GM21528 (cell line): ENCODE measurements around the gene CTTNBP2.

Experiments
- ATAC-seq: cut with Tn5 transposase; IDR thresholded peaks from one replicate; pipeline ENCODE4 v1.9.1; 2021; ENCODE audit warnings: mild to moderate bottlenecking, moderate library complexity; ENCODE audit not compliant: unreplicated experiment, low FRiP score

Gene CTTNBP2

DNA sequence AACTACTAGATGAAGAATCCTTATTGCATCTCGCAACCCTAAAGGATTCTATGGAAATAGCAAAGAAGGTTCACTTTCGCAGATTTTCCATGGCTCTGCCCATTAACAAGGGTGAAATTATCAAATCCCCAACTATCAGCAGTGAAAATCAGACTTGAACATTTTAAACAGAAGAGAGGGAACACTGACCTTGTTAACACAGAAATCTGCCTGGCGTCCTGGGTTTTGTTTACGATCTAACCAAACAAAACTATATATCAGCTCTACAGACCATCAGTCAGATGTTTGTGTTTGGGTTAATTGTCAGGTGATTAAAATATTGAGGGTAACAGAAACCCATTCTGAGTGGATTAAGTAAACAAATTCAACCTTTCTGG lies 1.9 kb downstream of the CTTNBP2 start:
- no peak for ATAC-seq

DNA sequence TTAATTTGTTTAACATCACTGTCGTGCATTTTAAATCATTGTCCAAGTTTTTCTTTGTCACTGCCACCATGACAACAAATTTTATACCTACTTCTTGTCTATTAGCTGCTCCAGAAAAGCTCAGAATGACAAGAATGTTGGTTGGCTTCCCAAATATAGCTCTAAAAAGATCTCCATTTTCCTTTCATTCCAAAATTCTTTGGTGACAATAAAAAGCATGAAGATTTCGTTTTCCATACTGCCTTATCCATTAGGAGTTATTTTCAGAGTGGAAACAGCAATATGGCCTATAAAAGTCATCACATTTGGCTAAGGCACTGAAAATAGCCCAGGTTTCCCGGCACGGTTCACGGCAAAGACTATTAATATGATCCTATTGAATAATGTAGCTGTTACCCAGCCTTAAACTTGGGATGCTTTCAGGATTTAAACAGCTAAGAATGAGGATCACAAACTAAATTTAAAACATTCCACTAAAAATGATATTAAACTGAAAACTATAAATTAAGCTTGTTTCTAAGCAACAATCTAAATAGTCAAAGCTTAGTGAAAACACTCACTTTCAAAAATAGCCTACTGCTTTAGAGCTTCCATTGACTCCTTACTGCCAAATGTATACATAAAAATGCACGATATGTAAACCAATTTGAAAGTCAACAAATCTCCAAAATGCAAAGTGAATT lies 2.7 kb downstream of the CTTNBP2 start:
- ATAC-seq, result no peak

DNA sequence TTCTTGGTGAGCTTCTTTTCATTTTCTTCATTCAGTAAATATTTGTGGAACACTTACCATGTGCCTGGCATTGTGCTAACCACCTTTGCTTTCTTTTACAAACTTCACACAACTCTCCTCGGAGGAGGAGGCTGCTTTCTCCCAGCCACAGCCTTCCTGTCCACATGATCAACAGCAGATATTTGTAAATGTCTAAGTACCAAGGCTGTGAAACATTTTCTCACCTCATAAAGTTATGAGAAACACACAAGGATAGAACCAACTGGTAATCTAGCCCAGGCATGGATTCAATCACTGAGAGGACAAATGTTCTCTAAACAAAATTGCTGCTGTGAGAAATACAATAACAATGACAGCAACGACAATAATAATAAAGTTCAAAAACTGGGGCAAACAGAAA lies 3.9 kb downstream of the CTTNBP2 start:
- ATAC-seq, result no peak

DNA sequence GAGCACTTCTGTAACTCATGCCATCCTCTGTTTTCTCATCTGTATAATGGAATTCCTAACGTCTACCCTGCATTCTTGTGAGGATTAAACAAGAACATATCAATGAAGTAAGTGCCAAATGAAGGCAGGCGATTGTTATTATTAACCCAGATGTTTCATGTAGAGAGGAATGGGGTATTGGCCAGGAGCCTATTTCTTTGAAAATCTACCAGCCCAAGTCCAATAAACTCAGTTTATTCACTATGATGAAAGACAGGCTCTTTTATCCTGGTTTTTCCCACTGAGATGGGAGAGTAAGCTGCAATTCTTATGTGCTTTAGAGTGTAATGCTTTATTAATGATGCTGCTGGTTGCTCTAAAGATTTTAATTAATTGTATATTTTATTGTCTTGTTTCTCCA lies 9.6 kb downstream of the CTTNBP2 start:
- no peak for ATAC-seq

DNA sequence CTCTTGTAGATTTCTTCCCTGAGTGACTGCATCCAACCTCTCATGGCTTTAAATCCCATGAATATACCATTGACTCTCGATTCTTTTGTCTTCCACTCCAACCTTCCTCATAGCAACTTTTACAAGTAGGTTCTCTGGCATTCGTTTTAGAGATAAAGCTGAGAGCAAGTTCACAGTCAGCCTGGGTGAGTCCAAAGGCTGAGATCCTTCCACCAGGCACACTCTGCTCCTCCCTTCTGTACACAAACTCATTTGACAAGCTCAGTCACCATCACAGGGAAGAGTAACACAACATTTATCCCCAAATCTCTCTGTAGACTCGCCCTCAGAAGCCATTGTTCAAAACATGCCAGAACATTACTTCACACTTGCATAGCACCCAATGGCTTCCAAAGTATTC lies 10.9 kb downstream of the CTTNBP2 start:
- no peak for ATAC-seq

DNA sequence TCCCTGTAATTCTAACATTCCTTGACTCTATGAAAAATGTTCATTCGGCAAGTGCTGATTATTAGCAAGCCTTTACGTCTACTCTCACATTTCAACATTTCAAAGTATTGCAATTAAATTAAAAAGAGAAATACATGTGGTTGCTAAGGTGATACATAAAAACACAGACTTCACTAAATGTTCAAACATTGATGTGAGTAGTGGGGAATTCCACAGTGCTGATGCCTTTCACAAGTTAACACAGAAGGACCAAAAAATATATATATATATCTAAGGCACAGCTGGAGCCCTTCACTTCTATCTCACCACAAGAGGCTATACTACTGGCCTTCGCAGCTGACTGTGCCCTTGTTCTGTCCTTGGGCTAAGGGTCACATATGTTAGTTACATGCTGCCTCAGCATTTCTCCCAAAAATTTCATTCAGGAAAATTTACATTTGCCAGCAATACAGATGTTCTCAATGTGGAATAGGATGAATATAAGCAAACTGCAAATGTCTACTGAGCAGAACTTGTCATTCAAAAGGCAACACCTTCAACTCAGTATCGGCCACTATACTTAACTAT lies 13.9 kb downstream of the CTTNBP2 start:
- no peak for ATAC-seq

DNA sequence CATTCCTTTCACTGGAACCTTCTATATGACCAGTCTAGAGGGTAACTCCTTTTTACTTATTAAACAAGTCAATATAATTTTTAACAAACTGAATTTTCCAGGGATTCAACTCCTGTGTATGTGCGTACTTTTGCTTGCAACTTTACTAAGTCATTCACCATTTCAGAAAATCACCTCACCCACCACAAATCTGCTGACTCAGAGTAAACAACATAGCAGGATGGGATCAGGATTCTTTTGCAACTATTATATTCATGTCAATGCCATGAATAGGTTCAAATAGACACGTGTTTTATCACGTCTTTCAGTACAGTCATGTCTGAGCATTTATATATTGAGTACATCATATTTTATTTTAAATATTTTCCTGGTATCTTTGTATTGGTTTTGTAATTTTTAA lies 14.5 kb downstream of the CTTNBP2 start:
- ATAC-seq, result no peak

DNA sequence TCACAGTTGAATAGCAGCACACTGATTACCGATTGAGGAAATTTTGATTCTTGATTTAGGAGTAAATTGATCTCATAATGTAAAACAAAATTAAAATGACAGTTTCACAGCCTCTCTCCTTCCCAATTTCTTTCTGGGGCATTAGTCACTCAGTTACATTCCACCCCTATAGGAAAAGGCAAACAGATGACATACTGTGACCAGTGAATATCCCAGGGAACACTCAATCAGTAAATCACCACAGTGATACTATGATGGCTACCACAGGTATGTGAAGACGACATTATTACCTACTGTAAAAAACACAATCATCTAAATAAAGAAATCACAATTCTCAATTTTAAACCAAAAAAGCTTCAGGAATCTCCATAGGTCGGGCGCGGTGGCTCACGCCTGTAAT lies 15.5 kb downstream of the CTTNBP2 start:
- no peak for ATAC-seq

DNA sequence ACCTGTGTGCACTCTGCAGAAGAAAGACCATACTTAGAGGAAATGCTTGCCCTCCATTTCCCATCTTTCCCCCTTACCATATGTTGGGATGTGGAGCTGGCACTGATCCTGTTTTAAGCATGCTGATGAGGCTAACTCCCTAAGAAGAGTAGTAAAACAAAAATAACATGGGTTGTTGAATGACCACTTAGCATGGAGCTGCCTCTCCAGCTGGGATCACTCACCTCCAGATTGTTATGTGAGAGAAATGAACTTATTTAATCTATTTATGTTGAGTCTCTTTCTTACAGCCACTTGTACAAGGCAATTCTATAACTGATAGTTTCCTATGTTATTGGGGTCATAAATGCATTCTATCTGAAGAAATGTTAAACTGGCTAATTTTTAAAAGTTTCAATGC lies 17.0 kb downstream of the CTTNBP2 start:
- no peak for ATAC-seq

DNA sequence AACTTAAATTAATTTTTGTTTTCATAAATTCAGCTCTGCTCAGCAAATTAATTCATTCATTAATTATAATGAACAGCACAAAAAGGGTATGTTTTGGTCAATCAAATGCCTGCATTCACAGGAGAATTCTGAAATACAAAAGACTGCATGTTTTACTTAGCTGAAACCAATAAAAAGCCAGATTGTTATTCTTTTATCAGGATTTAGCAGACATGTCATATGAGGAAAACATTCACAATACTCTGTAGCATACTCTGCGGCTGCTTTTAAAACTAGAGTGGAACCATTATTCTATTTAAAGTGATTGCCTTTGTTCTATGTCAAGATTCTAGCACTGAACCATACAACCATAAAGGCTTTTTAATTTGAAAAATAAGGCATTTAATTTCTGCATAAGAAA lies 19.1 kb downstream of the CTTNBP2 start:
- no peak for ATAC-seq

DNA sequence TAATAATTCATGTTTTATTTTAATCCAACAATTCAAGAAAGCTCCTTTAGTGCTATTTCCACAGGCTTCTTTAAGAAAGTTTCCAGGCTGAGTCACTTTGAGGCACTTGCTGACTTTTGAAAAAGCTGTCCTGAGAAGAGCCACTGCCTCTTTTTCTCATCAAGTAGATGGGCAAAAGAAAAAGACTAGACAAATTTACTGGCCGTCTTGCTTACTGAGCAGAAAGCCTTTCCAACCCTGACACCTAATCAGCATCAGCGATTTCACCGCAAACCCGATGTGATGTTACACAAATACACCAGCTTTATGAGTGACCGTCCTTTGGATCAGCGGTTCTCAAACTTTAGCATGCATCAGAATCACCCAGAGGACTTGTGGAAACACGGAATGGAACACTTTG lies 24.3 kb downstream of the CTTNBP2 start:
- ATAC-seq, result no peak

DNA sequence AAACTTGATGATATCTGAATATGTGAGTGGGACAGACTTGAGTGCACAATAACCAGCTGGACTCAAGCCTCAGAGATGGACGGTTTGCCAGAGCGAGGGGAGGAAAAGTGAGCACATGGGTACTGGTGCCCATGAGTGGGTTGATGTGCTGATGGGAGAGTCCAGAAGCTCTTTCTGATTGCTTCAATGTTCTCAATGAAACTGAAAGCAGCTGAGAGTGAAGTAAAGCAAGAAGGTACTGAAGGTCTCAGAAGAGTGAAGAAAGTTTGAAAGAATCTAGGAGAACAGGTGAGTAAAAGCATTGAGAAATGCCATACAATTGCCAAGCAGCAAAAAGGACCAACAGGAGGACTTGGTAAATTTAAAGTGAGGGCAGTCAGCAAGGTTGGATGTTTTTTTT lies 28.6 kb downstream of the CTTNBP2 start:
- ATAC-seq, result no peak

DNA sequence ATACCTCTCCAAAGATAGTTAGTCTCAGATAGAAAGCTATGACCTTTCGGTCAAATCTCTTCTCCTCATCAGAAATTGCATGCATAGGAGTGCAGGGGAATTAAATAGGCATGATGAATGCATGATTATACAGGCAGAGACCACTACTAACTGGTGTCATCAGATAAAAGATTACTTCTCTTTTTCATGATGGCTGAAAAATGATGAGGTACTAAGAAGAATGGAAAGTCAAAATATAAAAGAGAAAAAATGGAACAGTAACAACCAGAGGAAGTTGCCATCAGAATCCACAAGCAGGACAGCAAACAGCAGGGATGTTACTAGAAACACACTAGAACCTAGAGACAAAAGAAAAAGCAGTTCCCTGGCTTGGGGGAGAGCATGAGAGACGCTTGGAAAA lies 31.6 kb downstream of the CTTNBP2 start:
- ATAC-seq, result no peak

DNA sequence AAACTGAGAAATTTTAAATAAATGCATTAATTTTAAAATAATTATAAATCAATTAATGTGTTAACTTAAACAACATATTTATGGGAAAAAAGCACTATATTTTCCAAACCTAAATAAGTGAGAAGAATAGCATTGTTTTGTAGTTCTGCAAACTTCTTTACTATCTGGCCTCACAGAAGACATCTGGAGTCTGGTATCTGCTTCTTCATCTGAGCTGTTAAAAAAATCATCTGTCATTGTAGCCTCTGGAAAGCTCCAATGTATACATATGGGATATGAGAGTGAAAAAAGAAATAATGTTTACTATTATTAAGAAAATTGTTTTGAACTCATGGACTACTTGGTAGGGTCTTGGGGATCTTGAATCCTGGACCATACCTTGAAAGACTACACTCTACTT lies 32.2 kb downstream of the CTTNBP2 start:
- no peak for ATAC-seq

DNA sequence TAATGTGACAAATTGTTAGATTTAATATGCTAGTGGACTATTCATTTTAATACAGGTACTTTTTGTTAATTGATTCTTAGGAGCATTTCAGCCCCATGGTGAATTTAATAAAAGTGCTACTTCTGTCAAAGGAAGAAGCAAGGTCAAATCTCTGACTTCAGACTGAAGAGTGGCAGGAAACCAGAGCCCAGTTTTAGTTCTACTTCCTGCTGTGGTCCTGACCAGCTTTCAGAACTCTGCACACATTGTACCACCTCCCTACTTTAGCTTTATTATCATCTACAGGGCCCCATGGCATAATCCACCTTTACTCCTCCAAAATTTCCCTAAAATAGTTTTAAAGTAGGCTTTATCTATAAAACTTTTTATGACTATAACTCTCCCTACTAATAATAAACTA lies 33.7 kb downstream of the CTTNBP2 start:
- ATAC-seq, result no peak

DNA sequence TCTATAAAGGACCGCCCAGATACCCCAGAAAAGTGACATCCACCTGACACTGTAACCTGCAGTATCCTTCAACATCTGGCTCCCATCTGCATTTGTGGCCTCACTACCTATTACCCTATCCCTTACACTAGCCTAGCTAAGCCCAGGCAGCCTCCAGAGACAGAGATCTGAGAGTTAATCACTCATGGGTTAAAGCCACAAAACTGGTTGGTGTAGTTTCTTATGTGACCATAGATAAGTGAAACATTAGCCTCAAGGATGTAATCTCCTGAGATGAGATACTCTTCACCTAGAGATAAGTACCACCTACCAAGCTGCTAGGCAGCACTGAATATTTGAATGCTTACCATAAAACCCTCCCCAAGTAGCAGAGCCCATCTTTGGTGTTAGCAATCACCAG lies 35.4 kb downstream of the CTTNBP2 start:
- peak; percentile 94 for ATAC-seq

DNA sequence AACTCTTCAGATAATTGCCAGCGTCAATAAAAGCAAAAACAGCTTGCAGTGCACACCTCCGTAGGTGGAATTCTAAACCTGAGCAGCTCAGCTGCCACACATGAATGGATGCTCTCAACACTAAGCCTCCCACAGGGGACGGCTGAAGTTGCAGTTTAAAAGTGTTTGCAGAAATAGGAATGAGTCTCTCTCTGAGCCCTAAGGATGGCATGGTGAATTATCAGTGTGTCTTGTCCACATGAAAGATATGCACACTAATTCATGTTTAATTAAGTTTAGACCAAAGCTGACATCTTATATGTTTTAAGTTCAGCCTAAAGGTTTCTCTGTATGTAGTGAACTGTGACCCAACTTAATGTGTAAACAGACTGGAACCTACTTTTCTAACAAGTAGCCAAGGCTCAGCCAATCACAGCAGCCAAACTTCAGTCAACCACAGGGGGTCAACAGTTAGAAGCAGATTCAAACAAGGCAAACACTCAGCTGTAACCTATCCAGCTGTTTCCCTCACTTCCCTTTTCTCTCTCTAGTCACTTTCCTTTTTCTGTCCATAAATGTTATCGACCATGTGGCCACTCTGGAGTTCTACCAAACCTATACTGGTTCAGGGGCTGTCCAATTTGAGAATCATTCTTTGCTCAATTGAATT lies 38.1 kb downstream of the CTTNBP2 start:
- no peak for ATAC-seq

DNA sequence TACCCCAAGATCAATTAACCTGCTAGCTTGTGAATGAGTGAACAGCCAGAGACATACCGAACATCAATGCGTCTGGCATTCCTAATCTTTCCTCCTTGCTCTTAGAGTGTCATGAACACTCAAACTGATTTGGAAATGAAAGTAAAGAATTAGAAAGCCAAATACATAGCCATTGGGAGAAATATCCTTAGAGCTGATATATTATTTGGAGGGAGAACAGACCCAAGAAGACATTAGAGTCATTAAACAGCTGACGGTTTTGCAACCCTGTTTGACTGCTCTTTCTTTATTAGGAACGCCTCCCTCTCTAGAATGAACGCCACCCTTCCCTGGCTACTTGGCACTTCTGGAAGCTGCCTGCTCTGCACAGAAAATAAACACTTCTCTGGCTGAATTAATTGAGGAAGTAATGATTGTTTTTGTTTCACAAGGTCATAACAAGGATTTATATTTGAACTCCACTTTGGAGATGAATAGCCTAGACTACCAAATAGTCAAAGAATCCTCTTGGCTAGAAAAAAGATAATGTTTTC lies 42.8 kb downstream of the CTTNBP2 start:
- no peak for ATAC-seq

DNA sequence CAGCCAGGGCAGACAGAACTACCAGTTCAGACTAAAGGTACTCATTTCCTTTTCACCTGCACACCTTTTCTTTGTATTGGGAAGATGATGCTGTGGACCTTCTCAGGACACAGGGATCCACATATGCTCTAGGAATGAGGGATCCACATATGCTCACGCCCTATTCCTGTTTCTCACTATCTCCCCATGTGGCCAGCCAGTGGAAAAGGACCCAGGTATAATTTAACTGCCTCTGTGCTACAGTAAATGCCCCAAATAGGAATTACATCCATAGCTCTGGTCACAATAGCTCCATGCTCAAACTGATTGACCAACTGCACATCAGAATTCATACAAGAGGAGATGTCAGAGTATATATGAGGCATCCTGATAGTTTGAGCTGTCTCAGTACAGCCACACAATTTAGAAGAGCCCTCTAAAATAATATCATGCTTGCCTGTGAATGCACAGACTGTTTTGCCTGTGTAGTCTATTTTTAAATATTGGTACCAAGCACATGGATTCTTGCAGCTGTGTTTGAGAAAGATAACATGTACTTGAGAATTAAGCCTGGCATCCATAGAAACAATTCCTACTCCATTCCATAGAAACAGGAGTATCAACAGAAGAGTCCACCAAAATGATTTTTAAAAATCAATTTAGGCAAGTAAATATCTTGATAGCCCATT lies 43.7 kb downstream of the CTTNBP2 start:
- no peak for ATAC-seq

DNA sequence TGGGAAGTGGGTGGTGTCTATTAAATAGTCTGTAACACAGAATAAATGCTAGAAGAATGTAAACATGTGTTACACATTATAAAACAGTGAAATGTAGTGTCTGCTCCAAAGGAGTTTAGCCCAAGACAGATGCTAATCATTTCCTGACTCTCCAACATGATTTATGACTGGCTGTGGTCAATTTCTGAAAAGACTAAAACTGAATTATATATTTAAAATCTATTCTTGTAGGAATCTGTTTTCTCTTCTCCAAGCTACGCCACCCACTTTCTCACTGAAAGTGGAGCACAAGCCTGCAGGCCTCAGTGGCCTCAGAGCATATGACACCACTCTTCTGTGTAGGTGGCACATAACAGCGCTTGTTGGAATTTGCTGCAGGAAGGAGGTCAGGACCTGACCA lies 44.4 kb downstream of the CTTNBP2 start:
- no peak for ATAC-seq

DNA sequence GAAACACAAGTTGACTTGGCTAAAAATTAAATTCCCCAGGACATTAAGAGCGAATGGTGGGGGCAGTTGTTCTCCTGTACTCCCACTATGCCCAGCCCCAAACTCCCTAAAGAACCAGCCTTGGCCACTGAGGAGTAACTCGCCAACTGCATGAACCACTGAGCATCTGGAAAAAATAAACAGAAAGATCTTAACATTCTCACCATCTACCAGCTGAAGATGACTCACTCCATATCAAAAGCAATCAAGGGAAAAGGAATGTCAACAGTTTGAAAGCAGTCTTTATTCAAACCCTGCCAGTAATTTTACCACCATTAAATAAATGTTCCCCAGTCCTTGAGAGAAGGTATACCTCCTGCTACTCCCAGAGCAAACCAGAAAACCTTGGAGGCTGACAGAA lies 45.4 kb downstream of the CTTNBP2 start:
- ATAC-seq, result no peak

DNA sequence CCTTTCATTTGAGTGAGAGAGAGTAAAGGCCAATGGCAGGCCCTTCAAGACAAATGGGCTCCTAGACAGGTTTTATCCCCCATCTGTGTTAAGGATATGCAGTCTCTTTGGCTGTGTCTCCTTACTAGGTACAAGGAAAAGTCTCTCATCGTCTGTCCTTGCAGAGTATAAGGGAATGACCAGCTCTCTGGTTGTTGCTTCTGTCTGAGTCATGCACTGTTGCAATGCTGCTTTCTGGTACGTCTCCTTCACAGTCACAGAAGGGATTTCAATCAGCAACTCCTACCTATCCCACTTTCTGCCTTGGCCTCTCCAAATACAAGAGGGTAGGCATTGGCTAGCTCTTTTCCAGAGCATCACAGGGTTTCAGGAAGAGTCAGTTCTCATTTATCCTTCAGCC lies 48.1 kb downstream of the CTTNBP2 start:
- no peak for ATAC-seq
